ENCODE measurements around the gene TTC7B.

DNA sequence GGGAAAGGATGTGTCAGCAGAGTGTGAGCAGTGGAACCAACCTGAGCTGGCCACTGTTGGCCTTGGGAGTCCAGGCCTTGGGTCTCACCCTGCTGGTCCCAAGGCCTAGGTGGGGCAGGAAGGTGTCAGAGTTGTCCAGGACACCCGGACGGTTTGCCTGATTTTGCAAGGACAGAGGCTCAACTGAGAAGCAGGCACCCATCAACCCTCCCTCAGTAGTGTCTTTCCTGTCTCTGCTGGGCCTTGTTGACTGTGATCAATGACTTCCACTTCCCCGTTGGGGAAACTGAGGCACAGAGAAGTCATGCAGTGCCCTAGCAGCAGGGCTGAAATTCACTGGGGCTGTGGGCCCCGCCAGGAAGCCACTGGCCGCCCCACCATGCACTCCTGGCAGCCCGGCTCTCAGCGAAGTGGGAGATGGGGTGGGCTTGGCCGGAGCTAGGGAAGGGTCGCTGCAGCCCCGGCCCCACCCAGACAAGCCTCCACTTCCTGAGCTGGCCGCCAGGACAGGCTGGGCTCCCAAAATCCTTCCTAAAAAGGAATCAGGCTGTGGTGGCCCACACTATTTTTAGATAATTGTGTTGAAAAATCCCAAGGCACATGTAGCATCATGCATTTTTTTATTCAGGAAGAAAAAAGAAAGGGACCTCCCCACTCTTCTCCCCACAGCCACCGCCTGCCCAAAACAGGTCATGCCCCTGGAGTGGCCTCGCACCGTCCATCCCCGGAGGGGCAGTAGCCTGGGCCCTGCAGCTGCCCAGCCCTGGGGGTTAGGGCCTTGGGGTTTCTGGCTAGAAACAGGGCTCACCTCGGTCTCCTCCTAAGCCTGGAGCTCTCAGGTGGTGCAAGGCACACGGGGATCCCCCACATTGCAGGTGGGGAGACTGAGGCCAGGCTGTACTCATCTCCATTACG lies 292.0 kb downstream of the TTC7B start:
- no peak for TF ChIP-seq YY1 (IDR thresholded peaks at IDR 0.05; ENCODE audit: insufficient read depth, insufficient read length)
- TF ChIP-seq SUZ12 (IDR thresholded peaks at IDR 0.05; ENCODE audit: extremely low read depth, insufficient read depth, insufficient read length): no peak
- no peak for TF ChIP-seq ZNF274 (IDR thresholded peaks at IDR 0.05; ENCODE audit: low read depth, low read length)

All from NT2/D1 (cell line).